Hematopoietic multipotent progenitor cell treated with erythropoietin and hydrocortisone succinate and interleukin-3 and kit ligand, for 15 days (in vitro differentiated cells): ENCODE data around the gene TTC29.
"Not testable (repeated sequence)": the region's sequence is repeated elsewhere in the genome, so short reads cannot be mapped to it uniquely, and the experiment has no call there.

Source experiments
- DNase-seq: peaks from one replicate; pipeline ENCODE4 v3.0.0-alpha.2; 2015; ENCODE audit warnings: low spot score

Gene TTC29

DNA sequence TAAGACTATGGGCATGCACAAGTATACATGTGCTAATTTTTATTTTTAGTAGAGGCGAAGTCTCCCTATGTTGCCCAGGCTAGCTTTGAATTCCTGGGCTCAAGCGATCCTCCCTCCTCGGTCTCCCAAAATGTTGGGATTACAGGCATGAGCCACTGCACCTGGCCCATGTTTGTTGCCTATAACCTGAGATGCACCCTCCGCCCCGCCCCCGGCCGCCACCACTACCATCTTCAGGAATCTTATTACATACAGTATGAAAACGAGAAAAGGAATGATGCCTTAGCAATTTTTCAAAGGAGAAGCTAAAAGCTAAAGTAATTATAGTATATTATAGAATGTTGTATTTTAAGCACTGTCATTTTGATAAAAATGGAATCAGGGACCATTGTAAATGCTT lies 245.8 kb downstream of the TTC29 start:
- no peak for DNase-seq

DNA sequence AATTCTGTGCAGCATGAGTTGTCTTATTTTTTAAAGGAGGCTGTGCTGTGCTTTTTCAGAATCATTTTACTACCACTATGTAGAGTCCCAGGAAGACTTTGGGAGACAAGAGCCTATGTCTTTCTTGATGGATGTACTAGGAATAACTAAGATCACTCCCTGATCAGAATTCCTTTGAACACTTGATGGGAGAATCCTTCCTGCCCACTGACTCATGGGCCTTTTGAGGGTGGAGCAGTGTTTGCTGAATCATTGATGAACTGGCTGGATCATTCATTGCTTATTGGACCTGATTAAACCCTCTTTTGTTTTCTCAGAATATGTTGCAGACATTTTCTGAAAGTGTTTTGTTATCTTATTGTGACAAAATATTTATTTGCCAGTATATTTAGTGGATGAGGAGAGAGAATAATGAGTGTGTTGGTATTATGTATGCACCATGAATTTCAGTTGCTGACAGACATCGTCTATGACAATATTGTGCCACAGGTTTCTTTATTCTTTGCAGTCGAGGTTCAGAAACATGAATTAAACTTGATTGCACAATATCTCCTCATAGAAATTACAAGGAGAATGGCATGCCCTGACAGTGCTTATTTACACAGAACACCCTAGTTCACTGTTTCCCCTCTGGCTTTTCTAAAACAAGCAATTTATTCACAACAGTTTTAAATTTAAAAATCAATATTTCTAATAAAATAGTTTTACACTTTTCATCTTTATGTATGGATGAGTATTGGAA lies 270.7 kb downstream of the TTC29 start:
- no peak for DNase-seq

DNA sequence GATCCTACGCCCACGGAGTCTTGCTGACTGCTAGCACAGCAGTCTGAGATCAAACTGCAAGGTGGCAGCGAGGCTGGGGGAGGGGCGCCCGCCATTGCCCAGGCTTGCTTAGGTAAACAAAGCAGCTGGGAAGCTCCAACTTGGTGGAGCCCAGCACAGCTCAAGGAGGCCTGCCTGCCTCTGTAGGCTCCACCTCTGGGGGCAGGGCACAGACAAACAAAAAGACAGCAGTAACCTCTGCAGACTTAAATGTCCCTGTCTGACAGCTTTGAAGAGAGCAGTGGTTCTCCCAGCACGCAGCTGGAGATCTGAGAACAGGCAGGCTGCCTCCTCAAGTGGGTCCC lies 281.7 kb downstream of the TTC29 start:
- not testable (repeated sequence) for DNase-seq

DNA sequence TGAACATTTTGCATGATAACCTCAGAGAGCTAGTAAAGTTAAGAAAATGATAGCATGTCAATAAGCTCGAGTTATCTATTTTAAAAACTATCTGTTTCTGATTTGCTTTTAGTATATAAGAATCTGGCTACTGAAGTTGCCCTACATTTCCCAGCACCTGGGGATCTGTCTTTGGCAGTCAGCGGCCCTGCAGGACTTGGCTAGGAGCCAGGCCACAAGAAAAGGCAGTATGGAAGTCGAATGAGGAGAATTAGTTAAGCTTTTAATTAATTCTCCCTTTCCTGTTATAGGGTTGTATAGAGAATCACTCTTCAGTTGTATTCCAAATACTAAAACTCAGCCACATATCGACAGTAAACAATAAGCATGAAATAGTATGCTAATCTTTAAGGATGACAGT lies 284.3 kb downstream of the TTC29 start:
- DNase-seq: no peak
